Astrocyte (in vitro differentiated cells and primary cell): Measurements from ENCODE around the gene GABBR2. TPM values are rescaled to one million over a fixed set of nuclear protein-coding genes. Genes with fewer than 3 reads are reported as not detected.
A peak's percentile ranks its signal among the peaks of the same experiment; 100 is the strongest.

Source experiments
- DNase-seq: peaks from one replicate; pipeline ENCODE4 v3.0.0-alpha.2; 2010; ENCODE audit warnings: low read depth
- FAIRE-seq: peaks from 2 replicates; lab custom pipeline; 2011; peaks lifted over from hg19 to GRCh38; lab: Jason Lieb, UNC
- H2AFZ ChIP-seq: 2 replicates; pipeline ENCODE4 v1.6.0; 2012; ENCODE audit warnings: low read depth, low read length, inconsistent platforms
- H3K27ac ChIP-seq: 2 replicates; pipeline ENCODE4 v1.5.1; 2011; ENCODE audit warnings: low read depth, low read length, inconsistent platforms
- H3K27me3 ChIP-seq: 2 replicates; pipeline ENCODE4 v1.6.0; 2011; ENCODE audit warnings: low read length, inconsistent platforms; ENCODE audit not compliant: insufficient read depth
- H3K36me3 ChIP-seq: 2 replicates; pipeline ENCODE4 v1.5.1; 2011; ENCODE audit warnings: low read length, inconsistent platforms; ENCODE audit not compliant: insufficient read depth
- H3K4me1 ChIP-seq: 2 replicates; pipeline ENCODE4 v1.5.1; 2011; ENCODE audit warnings: low read length, inconsistent platforms; ENCODE audit not compliant: insufficient read depth
- H3K4me2 ChIP-seq: 2 replicates; pipeline ENCODE4 v1.6.0; 2012; ENCODE audit warnings: low read length, inconsistent platforms
- H3K4me3 ChIP-seq: 2 replicates; pipeline ENCODE4 v1.5.1; 2011; ENCODE audit warnings: low read depth, mild to moderate bottlenecking, low read length, inconsistent platforms; ENCODE audit not compliant: insufficient read depth
- H3K79me2 ChIP-seq: 2 replicates; pipeline ENCODE4 v1.6.0; 2012; ENCODE audit warnings: mild to moderate bottlenecking, low read length, inconsistent platforms; ENCODE audit not compliant: insufficient read depth
- H3K9ac ChIP-seq: 2 replicates; pipeline ENCODE4 v1.6.0; 2012; ENCODE audit warnings: mild to moderate bottlenecking, low read length, inconsistent platforms
- H3K9me3 ChIP-seq: 2 replicates; pipeline ENCODE4 v1.5.1; 2012; ENCODE audit warnings: low read depth, mild to moderate bottlenecking, low read length, inconsistent platforms; ENCODE audit not compliant: insufficient read depth
- H4K20me1 ChIP-seq: 2 replicates; pipeline ENCODE4 v1.6.0; 2012; ENCODE audit warnings: low read length, inconsistent platforms; ENCODE audit not compliant: insufficient read depth
- H3K27ac Mint-ChIP-seq: one replicate; pipeline ENCODE4 v1.8.0; 2021; ENCODE audit warnings: mild to moderate bottlenecking, mixed read lengths; ENCODE audit not compliant: unreplicated experiment
- H3K27me3 Mint-ChIP-seq: one replicate; pipeline ENCODE4 v1.8.0; 2021; ENCODE audit warnings: low read depth, mixed read lengths; ENCODE audit not compliant: unreplicated experiment
- H3K36me3 Mint-ChIP-seq: one replicate; pipeline ENCODE4 v1.8.0; 2021; ENCODE audit warnings: low read depth, mixed read lengths; ENCODE audit not compliant: unreplicated experiment
- H3K4me1 Mint-ChIP-seq: one replicate; pipeline ENCODE4 v1.8.0; 2021; ENCODE audit warnings: low read depth, mixed read lengths; ENCODE audit not compliant: unreplicated experiment
- H3K4me3 Mint-ChIP-seq: one replicate; pipeline ENCODE4 v1.8.0; 2021; ENCODE audit warnings: mild to moderate bottlenecking, moderate library complexity, mixed read lengths; ENCODE audit not compliant: unreplicated experiment
- H3K9me3 Mint-ChIP-seq: one replicate; pipeline ENCODE4 v1.8.0; 2021; ENCODE audit warnings: mild to moderate bottlenecking, mixed read lengths; ENCODE audit not compliant: unreplicated experiment
- CTCF ChIP-seq: IDR thresholded peaks from 2 replicates; pipeline ENCODE4 v1.5.1; 2011; ENCODE audit warnings: low read depth, mild to moderate bottlenecking, inconsistent platforms, low read length, moderate library complexity; ENCODE audit not compliant: insufficient read depth
- EZH2 ChIP-seq: IDR thresholded peaks from 2 replicates; pipeline ENCODE4 v1.6.1; 2012; ENCODE audit warnings: mild to moderate bottlenecking, low read length, inconsistent platforms; ENCODE audit not compliant: insufficient read depth
- total RNA-seq: library from RNA; stranded (reverse); gene quantifications from 2 replicates; pipeline ENCODE4 v1.2.1, GENCODE V29; 2021

GABBR2 gene
- total RNA-seq, 1 donor from 2014 or later = 2.0 TPM

- H3K9me3 ChIP-seq = no peaks in the 10 kb centered on the region
- H3K27ac Mint-ChIP-seq = peak overlapping the region; percentile 68
- H3K36me3 Mint-ChIP-seq = no peaks in the 10 kb centered on the region
- no peaks in the 10 kb centered on the region for H3K27me3 Mint-ChIP-seq
- H3K9me3 Mint-ChIP-seq = no peaks in the 10 kb centered on the region
- no peaks in the 10 kb centered on the region for H3K27me3 ChIP-seq
- no peak for FAIRE-seq
- peak; percentile 38 for DNase-seq
- peaks cover 26% of the 10 kb centered on the region for H3K4me1 Mint-ChIP-seq
- H3K79me2 ChIP-seq = no peaks in the 10 kb centered on the region
- H3K27ac ChIP-seq = peak overlapping the region; percentile 26
- peak overlapping the region; percentile 53 for H3K4me2 ChIP-seq
- TF ChIP-seq EZH2 = no peak
- no peak for TF ChIP-seq CTCF
- H4K20me1 ChIP-seq = no peaks in the 10 kb centered on the region
- peaks cover 23% of the 10 kb centered on the region for H3K4me1 ChIP-seq
- H2AFZ ChIP-seq = peak overlapping the region; percentile 76
- peak overlapping the region; percentile 37 for H3K9ac ChIP-seq
- no peak overlapping the region for H3K4me3 ChIP-seq
- no peaks in the 10 kb centered on the region for H3K36me3 ChIP-seq
- H3K4me3 Mint-ChIP-seq = no peak overlapping the region
Measured at GRCh38 chr9:98380065-98380681, 328.6 kb downstream of the GABBR2 start.

- no peaks in the 10 kb centered on the region for H3K9me3 ChIP-seq
- H3K4me2 ChIP-seq = no peak overlapping the region
- Mint-ChIP-seq H3K27ac (no peak overlapping the region), H3K4me1 (peaks cover 31% of the 10 kb centered on the region), H3K4me3 (no peak overlapping the region), H3K36me3 (no peaks in the 10 kb centered on the region), H3K9me3 (no peaks in the 10 kb centered on the region), H3K27me3 (no peaks in the 10 kb centered on the region)
- no peak overlapping the region for H3K27ac ChIP-seq
- no peaks in the 10 kb centered on the region for H3K36me3 ChIP-seq
- H3K9ac ChIP-seq = no peak overlapping the region
- FAIRE-seq (no peak), DNase-seq (no peak)
- H3K27me3 ChIP-seq = no peaks in the 10 kb centered on the region
- H3K4me3 ChIP-seq = no peak overlapping the region
- TF ChIP-seq EZH2 = no peak
- no peak for TF ChIP-seq CTCF
- peaks cover 29% of the 10 kb centered on the region for H3K4me1 ChIP-seq
- no peak overlapping the region for H2AFZ ChIP-seq
- H3K79me2 ChIP-seq = no peaks in the 10 kb centered on the region
- H4K20me1 ChIP-seq = no peaks in the 10 kb centered on the region
Measured at GRCh38 chr9:98379572-98379971, 329.2 kb downstream of the GABBR2 start.

GRCh38 chr9:98378794-98379193, 329.9 kb downstream of the GABBR2 start:
- Mint-ChIP-seq H3K4me3 (no peak overlapping the region), H3K27ac (no peak overlapping the region)

More at GRCh38 chr9:98378794-98379193, 329.9 kb downstream of the GABBR2 start:
- Histone ChIP-seq H3K9ac (no peak overlapping the region), H3K4me3 (no peak overlapping the region), H3K9me3 (no peaks in the 10 kb centered on the region), H4K20me1 (no peaks in the 10 kb centered on the region), H3K4me1 (peaks cover 37% of the 10 kb centered on the region), H3K36me3 (no peaks in the 10 kb centered on the region), H3K79me2 (no peaks in the 10 kb centered on the region), H3K27ac (no peak overlapping the region), H3K27me3 (no peaks in the 10 kb centered on the region), H3K4me2 (no peak overlapping the region), H2AFZ (no peak overlapping the region)
- FAIRE-seq (no peak), DNase-seq (peak; percentile 5)
- Mint-ChIP-seq H3K9me3 (no peaks in the 10 kb centered on the region), H3K4me1 (peaks cover 38% of the 10 kb centered on the region), H3K36me3 (no peaks in the 10 kb centered on the region), H3K27me3 (no peaks in the 10 kb centered on the region)
- TF ChIP-seq CTCF = no peak
- TF ChIP-seq EZH2 = no peak
